ES-I3 (cell line): ENCODE data around the gene VIP.

Experiments used
- H3K36me3 ChIP-seq: 2 replicates; pipeline ENCODE4 v1.6.1; 2013; ENCODE audit warnings: mild to moderate bottlenecking, low read length, control low read depth, moderate library complexity; ENCODE audit not compliant: insufficient read depth
- H3K4me1 ChIP-seq: 2 replicates; pipeline ENCODE4 v1.6.1; 2013; ENCODE audit warnings: mild to moderate bottlenecking, control low read depth, low read length; ENCODE audit not compliant: insufficient read depth
- H3K9ac ChIP-seq: 2 replicates; pipeline ENCODE4 v1.6.1; 2013; ENCODE audit warnings: low read depth, mild to moderate bottlenecking, low read length, moderate library complexity
- H3K9me3 ChIP-seq: 2 replicates; pipeline ENCODE4 v1.6.1; 2013; ENCODE audit warnings: mild to moderate bottlenecking, low read length, moderate library complexity; ENCODE audit not compliant: control insufficient read depth, insufficient read depth

VIP gene

GRCh38 chr6:152746172-152746553 lies 4.4 kb upstream of the VIP start:
- Histone ChIP-seq H3K9ac (no peak overlapping the region), H3K4me1 (no peaks in the 10 kb centered on the region), H3K36me3 (no peaks in the 10 kb centered on the region), H3K9me3 (no peaks in the 10 kb centered on the region)

DNA sequence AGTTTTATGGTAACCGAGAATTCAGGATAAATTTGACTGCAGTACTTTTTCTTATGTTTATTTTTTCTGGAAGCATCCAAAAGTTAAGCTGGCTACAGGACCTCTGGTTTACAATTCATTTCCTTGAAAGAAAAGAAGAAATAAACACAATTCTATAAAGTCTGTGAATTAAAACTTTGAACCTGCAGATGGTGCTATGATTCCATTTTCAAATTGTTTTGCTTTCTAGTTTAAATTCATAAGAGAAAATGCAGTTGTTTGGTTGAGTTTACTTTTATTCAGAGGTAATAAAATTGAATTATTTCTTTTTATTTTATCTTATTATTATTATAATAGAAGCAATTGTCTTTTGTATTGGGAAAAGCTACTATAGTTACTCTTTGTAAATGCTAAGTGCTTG lies 1.8 kb upstream of the VIP start:
- H3K9me3 ChIP-seq = no peaks in the 10 kb centered on the region
- H3K9ac ChIP-seq = no peak overlapping the region
- H3K36me3 ChIP-seq = no peaks in the 10 kb centered on the region
- no peaks in the 10 kb centered on the region for H3K4me1 ChIP-seq

- H3K9ac ChIP-seq = no peak overlapping the region
Observed at GRCh38 chr6:152749336-152749735, 1.3 kb upstream of the VIP start.

DNA sequence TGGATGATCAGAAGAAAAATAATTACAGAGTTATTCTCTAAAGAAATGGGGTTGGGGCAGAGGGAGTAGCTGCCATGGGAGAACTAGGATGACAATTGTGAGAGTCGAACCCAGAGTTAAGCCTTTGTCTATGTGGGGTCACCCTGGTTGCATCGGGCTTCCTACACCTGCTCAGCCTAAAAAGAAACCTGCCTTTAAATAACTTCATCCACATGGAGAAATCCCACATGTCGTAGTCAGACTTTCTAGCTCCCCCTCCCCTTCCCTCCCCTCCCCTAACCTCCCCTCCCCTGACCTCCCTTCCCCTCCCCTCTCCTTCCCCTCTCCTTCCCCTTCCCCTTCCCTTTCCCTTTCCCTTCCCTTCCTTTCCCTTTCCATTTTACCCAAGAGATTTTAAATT lies 14.7 kb downstream of the VIP start:
- no peaks in the 10 kb centered on the region for H3K36me3 ChIP-seq
- no peak overlapping the region for H3K9ac ChIP-seq
- no peaks in the 10 kb centered on the region for H3K4me1 ChIP-seq
- H3K9me3 ChIP-seq = no peaks in the 10 kb centered on the region

More at GRCh38 chr6:152749336-152749735, 1.3 kb upstream of the VIP start:
- H3K4me1 ChIP-seq = no peaks in the 10 kb centered on the region
- H3K36me3 ChIP-seq = no peaks in the 10 kb centered on the region
- no peaks in the 10 kb centered on the region for H3K9me3 ChIP-seq

DNA sequence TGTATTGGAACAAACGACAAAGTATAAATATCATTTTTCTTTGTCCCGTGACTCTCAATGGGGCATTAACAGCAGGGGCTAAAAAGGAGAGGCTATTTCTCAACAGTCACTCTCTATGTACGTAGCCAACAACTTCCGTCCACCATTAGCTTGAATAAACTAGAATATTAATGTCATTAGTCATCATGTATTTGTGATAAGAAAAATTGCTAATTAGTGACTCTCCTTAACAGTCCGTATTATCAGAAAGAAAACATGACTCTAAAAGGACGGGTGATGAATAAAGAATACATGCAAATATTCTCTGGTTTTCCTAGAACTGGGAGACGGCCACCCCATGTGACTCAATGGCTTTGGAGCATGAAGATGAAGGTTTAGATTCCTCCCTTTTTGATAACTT lies 18.6 kb downstream of the VIP start:
- no peaks in the 10 kb centered on the region for H3K4me1 ChIP-seq
- no peaks in the 10 kb centered on the region for H3K36me3 ChIP-seq
- H3K9ac ChIP-seq = no peak overlapping the region
- H3K9me3 ChIP-seq = no peaks in the 10 kb centered on the region

GRCh38 chr6:152769993-152770392 lies 19.4 kb downstream of the VIP start:
- H3K4me1 ChIP-seq = no peaks in the 10 kb centered on the region
- H3K9ac ChIP-seq = no peak overlapping the region
- no peaks in the 10 kb centered on the region for H3K36me3 ChIP-seq
- no peaks in the 10 kb centered on the region for H3K9me3 ChIP-seq

DNA sequence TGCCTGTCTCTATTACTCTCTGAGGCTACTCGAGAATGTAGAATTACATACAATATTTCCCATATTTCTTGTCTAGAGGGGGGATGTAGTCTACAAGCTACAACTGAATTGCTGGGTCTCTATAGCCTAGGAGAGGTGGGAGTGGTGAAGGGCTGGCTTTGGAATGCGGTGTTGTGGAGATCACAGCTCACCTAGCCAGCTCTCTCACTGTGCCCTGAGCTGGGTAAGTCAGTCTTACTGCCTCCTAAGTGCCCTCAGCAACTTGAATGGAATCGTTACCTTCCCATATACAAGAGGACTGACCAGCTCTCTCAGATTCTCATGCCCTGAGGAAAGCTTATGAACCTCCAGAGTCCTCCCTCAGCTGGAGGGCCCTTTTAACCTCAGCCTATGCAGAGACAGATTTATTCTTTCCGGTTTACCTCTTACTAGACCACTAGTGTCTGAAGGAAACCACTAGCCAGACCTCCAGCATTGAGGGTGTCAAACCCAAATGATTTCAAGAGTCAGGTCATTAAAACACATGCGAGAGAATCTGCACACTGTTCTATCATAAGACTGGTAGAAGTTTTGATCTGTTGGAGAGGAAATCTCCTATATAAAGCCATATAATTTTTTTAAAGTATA lies 20.6 kb downstream of the VIP start:
- Histone ChIP-seq H3K36me3 (no peaks in the 10 kb centered on the region), H3K4me1 (no peaks in the 10 kb centered on the region), H3K9me3 (no peaks in the 10 kb centered on the region), H3K9ac (no peak overlapping the region)

DNA sequence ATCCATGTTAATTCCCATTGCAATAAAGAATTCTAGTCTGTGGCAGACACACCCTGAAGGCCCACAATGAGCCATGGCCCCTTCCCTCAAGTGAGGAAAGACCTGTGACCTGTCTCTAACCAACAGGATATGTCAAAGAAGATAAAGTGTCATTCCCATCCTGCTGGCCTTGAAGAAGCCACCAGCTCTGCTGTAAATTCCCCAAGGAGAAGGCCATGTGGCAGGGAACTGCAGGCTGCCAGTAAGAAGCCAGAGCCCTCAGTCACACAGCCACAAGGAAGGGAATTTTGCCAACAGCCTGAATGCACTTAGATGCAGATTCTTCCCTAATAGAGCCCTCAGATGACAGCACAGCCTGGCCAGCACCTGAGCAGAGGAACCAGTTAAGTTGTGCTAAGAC lies 24.8 kb downstream of the VIP start:
- Histone ChIP-seq H3K36me3 (no peaks in the 10 kb centered on the region), H3K4me1 (no peaks in the 10 kb centered on the region), H3K9me3 (no peaks in the 10 kb centered on the region), H3K9ac (no peak overlapping the region)

DNA sequence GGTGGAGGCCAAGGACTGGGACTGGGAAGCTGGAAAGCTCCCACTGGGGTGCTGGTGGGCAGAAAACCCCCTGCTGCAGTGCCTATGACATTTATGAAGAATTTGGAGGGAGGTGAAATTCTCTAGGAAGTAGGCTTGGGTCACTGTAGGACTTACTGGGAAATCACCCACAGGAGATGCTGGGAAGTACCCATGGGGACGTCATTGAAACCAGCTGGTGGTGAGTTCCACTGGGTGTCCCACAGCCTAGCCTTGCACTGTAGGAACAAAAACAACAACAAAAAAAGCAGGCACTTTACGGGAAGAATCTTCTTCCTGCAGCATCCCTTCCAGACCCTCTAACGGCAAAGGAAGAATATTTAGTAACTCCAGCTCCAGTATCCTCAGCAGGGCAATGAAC lies 26.2 kb downstream of the VIP start:
- no peak overlapping the region for H3K9ac ChIP-seq
- no peaks in the 10 kb centered on the region for H3K9me3 ChIP-seq
- H3K4me1 ChIP-seq = no peaks in the 10 kb centered on the region
- H3K36me3 ChIP-seq = no peaks in the 10 kb centered on the region

DNA sequence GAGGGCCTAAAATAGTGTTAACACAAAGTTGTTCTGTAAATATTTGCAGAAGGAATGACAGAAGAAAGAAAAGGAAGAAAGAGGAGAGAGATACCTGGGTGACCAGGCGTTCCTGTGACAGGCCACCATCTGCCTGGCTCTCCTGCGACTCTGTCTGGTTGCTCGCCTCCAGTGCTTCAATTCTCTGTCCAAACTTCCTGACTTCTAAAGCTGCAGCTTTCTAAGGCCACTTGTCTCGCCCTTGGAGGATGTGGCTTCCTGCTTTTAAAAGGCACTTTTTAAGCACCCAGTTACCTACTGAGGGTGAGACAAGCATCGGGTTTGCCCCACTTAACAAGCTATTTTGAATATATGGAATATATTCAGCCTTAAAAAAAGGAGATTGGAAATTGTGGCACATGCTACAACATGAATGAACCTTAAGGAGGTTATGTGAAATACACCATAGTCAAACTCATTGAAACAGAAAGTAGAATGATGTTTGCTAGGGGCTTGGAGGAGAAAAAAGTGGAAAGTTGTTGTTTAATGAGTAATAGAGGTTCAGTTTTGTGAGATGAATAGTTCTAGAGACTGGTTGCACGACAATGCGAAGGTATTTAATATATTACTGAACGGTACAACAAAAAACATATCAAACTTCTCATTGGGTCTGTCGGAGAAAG lies 32.8 kb downstream of the VIP start:
- Histone ChIP-seq H3K4me1 (no peaks in the 10 kb centered on the region), H3K9me3 (no peaks in the 10 kb centered on the region), H3K9ac (no peak overlapping the region), H3K36me3 (no peaks in the 10 kb centered on the region)

GRCh38 chr6:152794696-152795095 lies 44.1 kb downstream of the VIP start:
- H3K9me3 ChIP-seq = no peaks in the 10 kb centered on the region
- H3K36me3 ChIP-seq = no peaks in the 10 kb centered on the region
- H3K9ac ChIP-seq = no peak overlapping the region
- no peaks in the 10 kb centered on the region for H3K4me1 ChIP-seq

DNA sequence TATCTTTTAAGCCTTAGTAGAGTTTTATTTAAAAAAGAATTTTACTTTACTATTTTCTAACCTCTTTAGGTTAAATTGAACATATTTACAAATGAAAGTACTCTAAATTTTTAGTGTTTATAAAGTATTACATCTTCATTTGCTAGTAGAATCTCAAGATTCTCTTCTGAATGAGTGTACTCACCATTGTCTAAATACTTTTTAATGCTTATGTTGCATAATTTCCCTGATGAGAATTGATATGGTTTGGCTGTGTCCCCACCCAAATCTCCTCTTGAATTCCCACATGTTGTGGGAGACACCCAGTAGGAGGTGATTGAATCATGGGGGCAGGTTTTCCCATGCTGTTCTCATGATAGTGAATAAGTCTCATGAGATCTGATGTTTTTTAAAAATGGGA lies 53.6 kb downstream of the VIP start:
- Histone ChIP-seq H3K9ac (no peak overlapping the region), H3K4me1 (no peaks in the 10 kb centered on the region), H3K36me3 (no peaks in the 10 kb centered on the region), H3K9me3 (no peaks in the 10 kb centered on the region)
